Measurements from ENCODE around the gene IL4R.

- TF ChIP-seq POLR2AphosphoS5 (IDR thresholded peaks at IDR 0.05; ENCODE audit: insufficient read depth in 1 of 2, low read depth in 1 of 2) (no peak), POLR2A (IDR thresholded peaks at IDR 0.05) (no peak)
These were observed 31.4 kb downstream of the IL4R start for GRCh38 chr16:27345201-27345600.
